HG03103 (cell line): ENCODE measurements around the gene TLCD1.

Experiments
- ATAC-seq: cut with Tn5 transposase; IDR thresholded peaks from one replicate; pipeline ENCODE4 v1.9.1; 2021; ENCODE audit warnings: low read depth; ENCODE audit not compliant: unreplicated experiment

Gene TLCD1

GRCh38 chr17:28726226-28726626 is at the start of gene TLCD1:
TSS of gene TLCD1 (minus strand) at chr17:28726233. CDS start at chr17:28726097, 136 bp downstream.
- no peak for ATAC-seq

DNA sequence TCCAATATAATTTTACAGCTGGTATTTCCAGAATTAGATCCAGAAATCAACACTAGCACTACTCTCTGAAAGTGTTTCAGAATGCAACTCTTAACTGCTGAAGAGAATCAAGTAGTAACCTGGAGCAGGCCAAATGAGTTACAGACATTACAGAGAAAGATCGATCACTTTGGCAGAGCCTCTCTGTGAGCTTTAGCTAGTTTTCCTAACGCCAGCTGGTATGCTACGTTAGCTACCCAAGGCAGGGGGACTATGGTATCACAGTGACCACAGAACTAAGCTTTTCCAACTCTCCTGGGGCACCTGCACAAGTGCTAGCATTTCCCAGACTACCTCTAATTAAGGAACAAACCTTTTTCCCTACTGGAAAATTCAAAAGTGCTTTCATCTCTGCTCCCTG is 48.2 kb upstream of the TLCD1 start:
- ATAC-seq, result no peak

GRCh38 chr17:28773736-28774135 is 47.7 kb upstream of the TLCD1 start:
- no peak for ATAC-seq

GRCh38 chr17:28765038-28765437 is 39.0 kb upstream of the TLCD1 start:
- ATAC-seq, result no peak

DNA sequence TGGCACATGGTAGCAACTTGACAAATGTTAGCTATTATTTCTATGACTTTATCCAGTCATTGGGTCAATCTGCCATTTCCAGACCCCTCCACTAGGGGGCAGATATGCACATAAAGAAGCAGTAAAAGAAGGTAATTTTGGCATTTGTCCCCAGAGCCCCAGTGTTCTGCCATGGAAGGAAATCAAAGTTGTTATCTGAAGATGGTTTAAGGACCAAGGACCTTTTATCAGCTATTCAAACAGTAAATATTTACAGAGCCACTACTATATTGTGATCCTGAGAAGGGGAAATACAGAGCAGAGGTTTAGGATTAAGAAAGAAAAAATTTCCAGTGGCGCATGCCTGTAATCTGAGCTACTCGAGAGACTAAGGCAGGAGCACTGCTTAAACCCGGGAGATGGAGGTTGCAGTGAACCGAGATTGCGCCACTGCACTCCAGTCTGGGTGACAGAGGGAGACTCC is 37.8 kb upstream of the TLCD1 start:
- ATAC-seq, result no peak

DNA sequence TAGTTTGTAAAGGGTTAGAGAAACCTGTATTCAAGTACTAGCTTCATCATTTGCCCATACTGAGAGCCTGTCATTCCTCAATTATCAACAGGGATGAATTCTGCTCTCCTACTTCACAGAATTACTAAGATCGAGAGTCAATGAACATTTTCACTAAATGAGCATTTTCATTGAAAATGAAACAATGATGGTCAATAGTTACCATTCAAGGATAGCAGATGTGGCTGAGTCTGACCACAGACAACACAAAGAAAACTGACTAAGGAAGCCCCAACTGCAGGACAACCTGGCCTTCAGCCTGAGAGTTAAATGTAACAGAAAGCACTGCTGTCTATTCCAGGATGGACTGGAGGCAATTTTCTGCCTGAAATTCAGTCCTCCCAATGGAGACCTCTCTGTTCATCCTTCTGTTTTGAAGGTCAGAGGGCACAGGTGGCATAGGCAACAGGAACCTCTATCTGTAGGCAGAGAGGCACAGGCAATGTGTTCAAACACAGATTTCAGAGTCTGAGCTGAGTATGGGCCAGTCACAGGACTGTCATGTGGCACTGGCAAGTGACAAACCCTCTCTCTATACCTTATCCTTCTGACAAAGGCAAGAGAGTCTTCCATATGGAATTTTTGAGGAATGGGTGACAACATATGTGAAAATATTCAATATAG is 37.2 kb upstream of the TLCD1 start:
- ATAC-seq, result no peak

DNA sequence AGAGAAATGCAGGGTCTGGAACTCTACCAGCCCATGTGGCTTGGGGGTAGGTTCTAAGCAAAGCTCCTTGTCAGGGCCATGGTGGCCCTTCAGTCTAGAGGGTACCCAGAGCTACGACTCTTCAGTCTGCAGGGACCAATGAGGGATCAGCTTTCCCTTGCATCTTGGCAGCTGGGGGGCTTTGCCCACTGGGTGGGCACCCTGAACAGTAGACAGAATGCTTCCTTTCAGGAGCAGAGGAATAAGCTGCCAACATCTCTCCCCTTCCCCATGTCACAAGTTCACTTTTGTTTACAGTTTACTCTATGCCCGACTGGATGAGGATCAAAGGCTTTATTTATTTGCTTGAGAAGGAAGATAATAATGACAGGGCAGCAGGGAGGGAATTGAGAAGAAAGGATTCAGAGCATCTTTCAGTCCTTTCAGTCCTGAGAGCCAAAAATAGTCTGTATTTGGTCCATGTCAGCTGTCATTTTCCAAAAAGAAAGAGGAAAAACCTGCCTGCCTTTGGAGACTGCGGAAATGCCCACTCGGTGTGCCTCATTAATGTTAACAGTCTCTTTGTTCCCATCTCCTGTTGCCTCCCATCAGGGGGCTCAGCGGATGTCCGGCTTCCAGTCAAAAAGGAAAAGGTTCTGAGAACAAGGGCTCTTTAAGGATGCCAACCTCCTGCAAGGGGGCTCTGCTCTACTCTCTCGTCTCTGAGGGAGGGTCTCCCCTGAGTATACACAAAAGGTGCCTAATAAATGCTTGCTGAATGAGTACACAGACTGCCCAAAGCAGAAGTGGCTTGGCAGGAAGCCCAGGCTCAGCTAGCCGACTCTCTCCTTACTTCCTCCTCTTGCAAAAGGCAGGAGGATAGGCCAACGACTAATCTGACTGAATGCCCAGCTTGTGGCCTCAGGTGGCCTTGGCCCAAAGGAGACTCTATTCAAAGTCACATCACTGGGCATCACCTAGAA is 34.8 kb upstream of the TLCD1 start:
- ATAC-seq, result no peak

DNA sequence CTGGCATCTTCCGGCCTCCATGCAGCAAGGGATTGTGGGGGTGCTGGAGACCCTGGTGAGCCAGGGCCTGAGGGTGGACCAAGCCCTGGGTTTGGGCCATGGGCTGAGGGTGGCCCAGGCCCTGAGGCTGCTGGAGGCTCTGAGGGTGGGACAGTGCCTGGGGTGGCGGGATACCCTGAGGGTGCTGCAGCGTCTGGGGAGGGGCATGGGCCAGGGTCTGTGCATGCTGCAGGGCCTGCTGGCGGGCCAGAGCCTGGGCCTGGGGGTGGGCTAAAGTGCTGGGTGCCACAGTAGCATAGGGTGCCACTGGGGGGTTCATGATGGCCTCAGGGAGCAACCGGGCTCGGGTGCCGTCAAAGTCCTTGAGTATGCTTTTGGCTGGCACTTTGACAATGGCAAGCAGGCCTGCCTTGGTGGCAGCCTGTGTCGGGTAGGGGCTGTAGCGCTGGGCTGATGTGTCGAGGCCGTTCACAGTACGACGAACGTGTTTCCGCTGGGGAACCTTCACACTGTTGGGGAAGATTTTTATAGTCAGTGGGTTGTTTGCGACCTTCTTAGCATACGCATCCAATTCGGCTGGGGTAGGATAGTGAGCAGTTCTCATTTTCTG is 33.3 kb upstream of the TLCD1 start:
- ATAC-seq, result no peak

DNA sequence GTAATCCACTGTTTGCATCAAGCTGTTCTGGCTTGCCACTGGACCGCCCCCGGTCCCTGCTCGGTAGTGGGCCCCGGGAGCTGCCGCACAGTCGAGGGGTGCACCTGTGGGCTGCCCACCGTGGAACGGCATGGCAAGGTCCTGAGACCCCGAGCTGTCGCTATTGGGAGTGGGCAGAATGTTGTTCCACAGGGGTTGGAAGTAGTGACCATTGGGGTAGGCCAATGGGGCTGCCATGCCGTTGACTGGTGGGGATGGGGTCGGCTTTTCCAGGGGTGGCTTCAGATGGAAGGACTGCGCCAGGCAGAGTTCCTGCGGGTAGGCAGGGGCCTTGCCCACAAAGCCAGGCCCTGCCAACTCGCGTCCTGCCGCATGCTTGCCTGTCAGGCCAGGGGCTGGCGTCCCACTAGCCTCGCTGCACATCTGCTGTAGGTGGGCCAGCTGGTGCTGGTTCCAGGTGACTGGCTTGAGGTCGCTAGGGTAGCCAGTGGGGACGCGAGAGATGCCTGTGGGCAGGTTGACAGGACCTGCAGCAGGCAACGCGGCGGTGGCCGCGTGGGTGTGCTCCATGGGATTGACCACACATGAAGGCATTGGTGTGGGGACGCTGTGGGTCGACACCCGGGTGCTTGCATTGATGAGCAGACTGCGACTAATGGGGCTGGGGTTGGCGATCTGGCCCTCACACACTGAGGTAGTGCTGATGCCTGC is 32.5 kb upstream of the TLCD1 start:
- ATAC-seq, result no peak

- ATAC-seq, result no peak
Measured at GRCh38 chr17:28756049-28756804, 30.2 kb upstream of the TLCD1 start.

DNA sequence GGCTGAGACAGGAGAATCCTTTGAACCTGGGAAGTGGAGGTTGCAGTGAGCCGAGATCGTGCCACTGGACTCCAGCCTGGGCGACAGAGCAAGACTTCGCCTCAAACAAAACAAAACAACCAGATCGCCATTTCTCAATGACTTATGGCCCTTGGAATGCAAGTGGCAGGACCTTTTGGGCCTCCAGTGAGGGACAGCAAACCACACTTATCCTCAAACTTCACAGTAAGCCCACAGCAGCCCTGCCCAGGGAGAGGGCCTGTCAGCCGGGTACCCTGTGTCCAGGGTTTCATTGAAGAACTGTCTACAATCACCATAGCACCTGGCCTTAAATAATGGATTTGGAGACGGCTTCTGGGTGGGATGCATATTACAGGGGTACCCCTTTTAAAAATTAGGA is 29.5 kb upstream of the TLCD1 start:
- no peak for ATAC-seq

GRCh38 chr17:28751600-28752366 is 25.8 kb upstream of the TLCD1 start:
- no peak for ATAC-seq

GRCh38 chr17:28750178-28751047 is 24.4 kb upstream of the TLCD1 start:
- peak; percentile 62 for ATAC-seq

DNA sequence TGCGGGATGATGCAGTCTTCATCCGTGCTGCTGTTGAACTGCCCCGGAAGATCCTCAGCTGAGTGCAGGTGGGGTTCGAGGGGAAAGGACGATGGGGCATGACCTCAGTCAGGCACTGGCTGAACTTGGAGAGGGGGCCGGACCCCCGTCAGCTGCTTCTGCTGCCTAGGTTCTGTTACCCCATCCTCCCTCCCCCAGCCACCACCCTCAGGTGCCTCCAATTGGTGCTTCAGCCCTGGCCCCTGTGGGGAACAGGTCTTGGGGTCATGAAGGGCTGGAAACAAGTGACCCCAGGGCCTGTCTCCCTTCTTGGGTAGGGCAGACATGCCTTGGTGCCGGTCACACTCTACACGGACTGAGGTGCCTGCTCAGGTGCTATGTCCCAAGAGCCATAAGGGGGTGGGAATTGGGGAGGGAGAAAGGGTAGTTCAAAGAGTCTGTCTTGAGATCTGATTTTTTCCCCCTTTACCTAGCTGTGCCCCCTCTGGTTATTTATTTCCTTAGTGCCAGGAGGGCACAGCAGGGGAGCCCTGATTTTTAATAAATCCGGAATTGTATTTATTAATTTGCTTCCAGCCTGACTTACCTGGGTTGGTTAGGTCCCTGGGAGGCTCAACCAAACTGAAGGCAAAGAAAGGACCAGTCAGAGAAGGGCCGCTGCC is 23.6 kb upstream of the TLCD1 start:
- ATAC-seq, result no peak

DNA sequence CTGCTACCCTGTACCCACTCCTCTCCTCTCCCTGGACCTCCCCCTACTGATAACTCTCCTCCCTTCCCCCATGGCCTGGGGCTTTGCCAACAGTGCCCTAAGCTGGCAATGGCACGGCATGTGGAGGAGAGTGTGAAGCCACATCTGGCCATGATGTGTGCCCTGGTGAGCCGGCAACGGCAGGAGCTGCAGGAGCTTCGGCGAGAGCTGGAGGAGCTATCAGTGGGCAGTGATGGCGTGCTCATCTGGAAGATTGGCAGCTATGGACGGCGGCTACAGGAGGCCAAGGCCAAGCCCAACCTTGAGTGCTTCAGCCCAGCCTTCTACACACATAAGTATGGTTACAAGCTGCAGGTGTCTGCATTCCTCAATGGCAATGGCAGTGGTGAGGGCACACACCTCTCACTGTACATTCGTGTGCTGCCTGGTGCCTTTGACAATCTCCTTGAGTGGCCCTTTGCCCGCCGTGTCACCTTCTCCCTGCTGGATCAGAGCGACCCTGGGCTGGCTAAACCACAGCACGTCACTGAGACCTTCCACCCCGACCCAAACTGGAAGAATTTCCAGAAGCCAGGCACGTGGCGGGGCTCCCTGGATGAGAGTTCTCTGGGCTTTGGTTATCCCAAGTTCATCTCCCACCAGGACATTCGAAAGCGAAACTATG is 23.0 kb upstream of the TLCD1 start:
- ATAC-seq, result no peak

- no peak for ATAC-seq
Measured at GRCh38 chr17:28747801-28748750, 22.0 kb upstream of the TLCD1 start.
